HG02943 (cell line): ENCODE results near the gene CXCL10.

Source experiments
- ATAC-seq: cut with Tn5 transposase; IDR thresholded peaks from one replicate; pipeline ENCODE4 v1.9.1; 2021; ENCODE audit warnings: mild to moderate bottlenecking, low read depth, moderate library complexity; ENCODE audit not compliant: unreplicated experiment

CXCL10 gene

DNA sequence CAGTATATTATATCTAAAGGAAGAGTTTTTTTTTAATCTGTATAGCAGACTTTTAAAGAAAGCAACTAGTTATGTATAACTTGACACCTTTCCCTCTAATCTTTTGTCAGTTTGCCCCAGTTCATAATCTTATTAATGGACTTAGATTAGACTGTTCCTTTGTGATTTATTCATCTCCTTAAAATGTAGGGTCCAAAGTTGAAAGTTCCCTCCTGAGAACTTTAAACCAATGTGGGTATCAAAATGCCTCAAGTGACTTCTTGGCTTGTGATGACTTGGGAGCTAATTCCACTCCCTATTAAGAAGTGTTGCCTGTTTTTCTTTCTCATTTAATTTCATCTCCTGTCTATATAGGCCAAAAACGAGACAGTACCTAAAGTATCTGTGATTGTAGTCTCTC, 26.2 kb downstream of the CXCL10 start:
- no peak for ATAC-seq

DNA sequence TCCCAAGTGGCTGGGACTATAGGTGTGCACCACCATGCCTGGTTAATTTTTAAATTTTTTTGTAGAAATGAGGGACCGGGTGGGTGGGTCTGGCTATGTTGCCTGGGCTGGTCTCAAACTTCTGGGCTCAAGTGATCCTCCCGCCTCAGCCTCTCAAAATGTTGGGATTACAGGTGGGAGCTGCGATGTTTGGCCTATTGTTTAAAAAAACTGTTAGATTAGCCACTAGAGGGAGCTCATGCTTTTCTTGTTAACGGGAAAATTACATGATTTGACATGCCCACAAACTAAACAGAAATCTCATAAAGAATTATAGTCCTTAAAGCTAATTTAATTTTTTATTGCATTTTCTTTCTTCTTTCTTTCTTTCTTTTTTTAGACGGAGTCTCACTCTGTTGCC, 27.6 kb downstream of the CXCL10 start:
- ATAC-seq: no peak

DNA sequence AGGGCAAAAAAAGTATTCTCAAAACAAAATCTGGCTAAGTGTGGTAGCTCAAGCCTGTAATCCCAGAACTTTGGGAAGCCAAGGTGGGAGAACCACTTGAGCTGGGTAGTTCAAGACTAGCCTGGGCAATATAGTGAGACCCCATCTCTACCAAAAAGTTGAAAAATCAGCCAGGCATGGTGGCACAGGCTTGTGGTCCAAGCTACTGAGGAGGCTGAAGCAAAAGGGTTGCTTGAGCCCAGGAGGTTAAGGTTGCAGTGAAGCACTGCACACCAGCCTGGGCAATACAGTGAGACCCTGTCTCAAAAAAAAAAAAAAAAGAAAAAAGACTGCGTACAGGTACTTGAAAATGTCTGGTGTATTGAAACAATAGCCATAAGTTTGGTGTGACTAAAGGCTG, 30.8 kb downstream of the CXCL10 start:
- ATAC-seq: no peak

DNA sequence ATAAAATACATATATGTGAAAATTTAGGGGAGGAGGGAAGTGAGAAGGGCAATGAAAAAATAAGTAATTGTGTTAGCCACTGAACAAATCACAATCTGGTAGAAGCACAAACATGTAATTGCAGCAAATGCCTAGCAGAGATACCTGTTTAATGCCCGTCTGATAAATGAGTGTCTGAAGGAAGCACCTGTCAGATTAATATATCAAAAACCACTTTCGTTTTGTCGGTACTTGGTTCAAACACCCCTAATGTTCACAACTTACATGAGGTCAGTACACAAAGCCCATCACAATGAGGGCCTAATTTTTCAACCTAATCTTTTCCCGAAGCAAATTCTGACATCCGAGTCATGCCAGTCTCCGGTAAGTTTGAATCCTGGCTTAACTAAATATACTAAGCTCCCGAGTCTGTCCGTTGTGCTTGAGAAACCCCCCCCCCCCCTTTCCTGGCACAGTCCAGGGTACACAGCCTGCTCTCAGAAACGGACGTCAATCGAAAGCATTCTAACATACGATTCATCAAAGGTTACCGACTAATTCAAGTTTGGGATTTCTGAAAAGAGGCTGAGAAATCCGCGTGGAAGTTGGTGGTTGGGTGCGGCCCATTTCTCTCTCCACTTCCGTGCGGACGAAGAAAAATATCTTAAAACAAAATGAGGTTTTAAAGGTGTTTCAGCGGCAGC, 33.3 kb downstream of the CXCL10 start:
- ATAC-seq: no peak

DNA sequence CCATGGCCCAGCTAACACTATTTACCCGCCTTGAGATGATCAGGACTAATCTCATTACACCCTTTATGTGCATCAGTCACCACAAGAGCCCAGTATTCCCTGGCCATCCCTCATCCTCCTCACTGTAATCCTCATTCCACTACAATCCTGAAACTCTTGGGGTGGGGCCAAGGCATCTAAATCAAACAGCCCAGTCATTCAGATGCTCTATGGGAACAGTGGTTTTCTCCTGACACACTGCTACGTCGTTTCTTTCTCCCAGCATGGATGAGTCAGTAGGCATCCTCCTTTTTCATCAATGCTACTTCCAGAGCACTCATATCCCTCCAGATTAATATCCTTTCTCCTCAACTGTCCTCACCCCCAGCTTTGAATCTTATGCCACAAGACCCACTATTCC, 38.2 kb downstream of the CXCL10 start:
- ATAC-seq: no peak

DNA sequence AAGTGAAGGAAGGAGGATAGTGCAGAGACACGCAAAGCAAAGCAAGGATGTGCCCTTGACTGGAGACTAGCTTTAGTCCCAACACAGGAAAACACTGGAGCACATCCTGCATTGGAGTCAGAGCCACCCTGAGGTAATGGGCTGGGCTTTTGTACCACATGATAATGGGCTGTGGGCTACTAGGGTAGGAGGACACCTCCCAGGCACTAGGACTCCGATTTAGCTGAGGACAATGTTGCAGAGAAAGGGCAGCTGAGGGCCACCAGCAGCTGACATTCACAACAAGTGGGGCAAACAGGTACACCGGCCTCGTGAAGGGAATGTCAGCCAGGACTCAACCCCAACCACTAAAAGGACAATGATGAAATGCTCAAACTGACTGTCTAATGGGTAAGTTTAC, 42.7 kb downstream of the CXCL10 start:
- no peak for ATAC-seq

DNA sequence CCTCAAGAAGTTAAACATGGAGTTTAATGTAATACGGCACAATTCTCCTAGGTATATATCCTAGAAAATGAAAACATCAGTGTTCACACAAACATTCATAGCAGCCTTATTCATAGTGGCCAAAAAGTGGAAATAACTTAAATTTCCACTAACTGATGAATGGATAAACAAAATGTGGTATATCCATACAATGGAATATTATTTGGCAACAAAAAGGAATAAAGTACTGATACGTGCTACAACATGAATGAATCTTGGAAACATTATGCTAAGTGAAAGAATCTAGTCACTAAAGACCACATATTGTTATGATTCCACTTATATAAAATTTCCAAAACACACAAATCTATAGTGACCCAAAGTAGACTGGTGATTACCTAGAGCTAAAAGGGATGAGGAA, 47.1 kb downstream of the CXCL10 start:
- no peak for ATAC-seq

DNA sequence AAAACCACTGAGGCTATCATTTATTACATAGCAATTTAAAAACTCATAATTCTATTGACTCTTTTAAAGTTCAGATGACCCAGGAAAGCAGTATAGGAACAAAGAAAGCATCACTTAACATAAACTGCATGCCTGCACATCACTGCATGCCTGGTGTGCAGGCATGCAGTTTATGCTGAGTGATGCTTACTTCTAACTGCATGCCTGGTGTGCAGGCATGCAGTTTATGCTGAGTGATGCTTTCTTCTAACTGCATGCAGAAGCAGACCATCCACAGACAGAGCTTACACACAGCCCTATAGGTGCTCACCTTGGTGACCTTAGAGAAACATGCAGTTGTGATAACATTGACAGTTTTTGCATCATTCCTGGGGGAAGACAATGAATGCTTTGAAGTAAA, 49.5 kb downstream of the CXCL10 start:
- no peak for ATAC-seq
